Endothelial cell (in vitro differentiated cells): Measurements from ENCODE around the gene UBQLN4. TPM values are rescaled to one million over a fixed set of nuclear protein-coding genes. Genes with fewer than 3 reads are reported as not detected.

Experiments
- DNase-seq: peaks from one replicate; pipeline ENCODE4 v3.0.0; 2021; ENCODE audit warnings: low spot score
- H3K27ac Mint-ChIP-seq: one replicate; pipeline ENCODE4 v1.8.0; 2021; ENCODE audit warnings: mixed read lengths, inconsistent platforms; ENCODE audit not compliant: unreplicated experiment
- H3K27me3 Mint-ChIP-seq: one replicate; pipeline ENCODE4 v1.8.0; 2021; ENCODE audit warnings: mild to moderate bottlenecking, moderate library complexity, mixed read lengths, inconsistent platforms; ENCODE audit not compliant: unreplicated experiment
- H3K36me3 Mint-ChIP-seq: one replicate; pipeline ENCODE4 v1.8.0; 2021; ENCODE audit warnings: mild to moderate bottlenecking, low read depth, mixed read lengths, inconsistent platforms; ENCODE audit not compliant: unreplicated experiment
- H3K4me1 Mint-ChIP-seq: one replicate; pipeline ENCODE4 v1.8.0; 2021; ENCODE audit warnings: mild to moderate bottlenecking, mixed read lengths, inconsistent platforms; ENCODE audit not compliant: unreplicated experiment
- H3K4me3 Mint-ChIP-seq: one replicate; pipeline ENCODE4 v1.8.0; 2021; ENCODE audit warnings: mild to moderate bottlenecking, mixed read lengths, inconsistent platforms; ENCODE audit not compliant: unreplicated experiment
- H3K9me3 Mint-ChIP-seq: one replicate; pipeline ENCODE4 v1.8.0; 2021; ENCODE audit warnings: mixed read lengths, inconsistent platforms; ENCODE audit not compliant: unreplicated experiment
- total RNA-seq: library from RNA; stranded (reverse); fragmentation: NEBNext Ultra II Directional; extraction: Animal tissue kit (Norgen Biotek cat#: 25700); gene quantifications from one replicate; pipeline ENCODE4 v1.2.1, GENCODE V29; 2021; ENCODE audit not compliant: unreplicated experiment
- TF ChIP-seq, protein P1 (sequence below): fragments of 200-600 bp; sonication (generic); IDR thresholded peaks from one replicate; pipeline ENCODE4 v1.5.0; 2021; ENCODE audit warnings: antibody characterized with exemption; ENCODE audit not compliant: unreplicated experiment

UBQLN4 gene
- total RNA-seq, 1 donor from 2014 or later: 47.6 TPM

DNA sequence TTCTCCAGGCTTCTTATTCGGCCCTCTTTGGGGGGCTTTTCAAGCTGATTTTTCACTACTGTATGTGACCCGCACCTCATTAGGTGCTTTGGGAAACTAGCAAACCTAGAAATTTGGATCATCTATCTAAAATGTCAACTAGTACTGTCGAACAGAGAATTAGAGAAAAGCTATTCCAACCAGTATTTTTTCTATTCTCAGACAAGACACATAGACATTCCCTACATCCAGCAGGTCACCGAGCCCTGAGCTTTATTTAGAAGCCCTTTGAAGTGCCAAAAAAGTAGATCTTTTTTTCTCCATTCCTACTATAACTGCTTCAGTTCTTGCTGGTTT lies 32.5 kb downstream of the UBQLN4 start:
- H3K4me3 Mint-ChIP-seq: peak overlapping the region; percentile 99
- peak overlapping the region; percentile 98 for H3K27ac Mint-ChIP-seq
- H3K4me1 Mint-ChIP-seq: peaks cover 24% of the 10 kb centered on the region
- peaks cover 11% of the 10 kb centered on the region for H3K27me3 Mint-ChIP-seq
- TF ChIP-seq, protein P1, sequence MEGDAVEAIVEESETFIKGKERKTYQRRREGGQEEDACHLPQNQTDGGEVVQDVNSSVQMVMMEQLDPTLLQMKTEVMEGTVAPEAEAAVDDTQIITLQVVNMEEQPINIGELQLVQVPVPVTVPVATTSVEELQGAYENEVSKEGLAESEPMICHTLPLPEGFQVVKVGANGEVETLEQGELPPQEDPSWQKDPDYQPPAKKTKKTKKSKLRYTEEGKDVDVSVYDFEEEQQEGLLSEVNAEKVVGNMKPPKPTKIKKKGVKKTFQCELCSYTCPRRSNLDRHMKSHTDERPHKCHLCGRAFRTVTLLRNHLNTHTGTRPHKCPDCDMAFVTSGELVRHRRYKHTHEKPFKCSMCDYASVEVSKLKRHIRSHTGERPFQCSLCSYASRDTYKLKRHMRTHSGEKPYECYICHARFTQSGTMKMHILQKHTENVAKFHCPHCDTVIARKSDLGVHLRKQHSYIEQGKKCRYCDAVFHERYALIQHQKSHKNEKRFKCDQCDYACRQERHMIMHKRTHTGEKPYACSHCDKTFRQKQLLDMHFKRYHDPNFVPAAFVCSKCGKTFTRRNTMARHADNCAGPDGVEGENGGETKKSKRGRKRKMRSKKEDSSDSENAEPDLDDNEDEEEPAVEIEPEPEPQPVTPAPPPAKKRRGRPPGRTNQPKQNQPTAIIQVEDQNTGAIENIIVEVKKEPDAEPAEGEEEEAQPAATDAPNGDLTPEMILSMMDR: no peak
- DNase-seq: no peak
- H3K36me3 Mint-ChIP-seq: peaks cover 27% of the 10 kb centered on the region
- H3K9me3 Mint-ChIP-seq: no peaks in the 10 kb centered on the region

DNA sequence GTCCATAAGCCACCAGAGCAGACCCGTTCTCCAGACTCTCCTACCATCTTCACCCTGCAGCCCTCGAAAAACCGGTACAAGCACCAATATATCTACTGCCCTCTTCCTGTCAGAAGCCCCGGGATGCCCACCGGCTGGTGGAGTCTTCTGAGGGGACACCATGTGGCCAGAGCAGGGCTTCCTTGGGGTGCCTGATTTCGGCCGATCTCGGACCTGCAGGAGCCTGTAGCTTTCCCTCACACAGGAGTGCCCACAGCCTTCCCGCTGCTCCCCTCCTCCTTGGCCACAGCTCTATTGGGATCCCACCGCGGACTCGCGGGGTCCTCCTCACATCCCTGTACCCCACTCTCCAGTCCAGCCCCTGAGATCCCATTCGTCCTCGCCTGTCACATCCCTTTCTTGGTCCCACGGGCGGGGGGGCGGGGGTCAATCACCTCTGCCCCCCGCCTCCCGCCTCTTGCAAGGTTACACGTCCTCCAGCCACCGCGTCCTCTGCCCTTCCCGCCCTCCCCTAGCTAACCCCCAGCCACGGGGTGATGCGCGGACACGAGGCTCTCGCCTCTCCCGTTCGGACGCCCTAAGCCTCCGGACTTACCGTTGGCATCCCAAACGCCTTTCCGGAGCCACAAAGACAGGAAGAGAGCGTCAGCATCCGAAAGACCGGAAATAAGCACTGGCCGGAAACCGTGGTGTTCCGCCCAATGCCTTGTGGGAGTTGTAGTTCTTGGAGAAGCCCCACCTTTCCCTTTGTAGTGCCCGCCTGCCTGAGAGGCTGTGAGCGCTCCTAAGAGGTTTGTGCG lies 33.1 kb downstream of the UBQLN4 start, which contains the start of gene SSR2:
SSR2 (minus strand) TSS at position 659 of the 800 bp plus-strand sequence. CDS start 784 bp downstream, outside the sequence.
- H3K4me3 Mint-ChIP-seq: peak within 1 kb of the TSS; percentile 99
- H3K9me3 Mint-ChIP-seq: no peaks in the 10 kb centered on the region
- peak; percentile 86 for DNase-seq
- H3K36me3 Mint-ChIP-seq: peaks cover 27% of the 10 kb centered on the region
- TF ChIP-seq, protein P1: no peak
- peaks cover 24% of the 10 kb centered on the region for H3K4me1 Mint-ChIP-seq
- H3K27me3 Mint-ChIP-seq: peaks cover 11% of the 10 kb centered on the region
- peak within 1 kb of the TSS; percentile 98 for H3K27ac Mint-ChIP-seq

DNA sequence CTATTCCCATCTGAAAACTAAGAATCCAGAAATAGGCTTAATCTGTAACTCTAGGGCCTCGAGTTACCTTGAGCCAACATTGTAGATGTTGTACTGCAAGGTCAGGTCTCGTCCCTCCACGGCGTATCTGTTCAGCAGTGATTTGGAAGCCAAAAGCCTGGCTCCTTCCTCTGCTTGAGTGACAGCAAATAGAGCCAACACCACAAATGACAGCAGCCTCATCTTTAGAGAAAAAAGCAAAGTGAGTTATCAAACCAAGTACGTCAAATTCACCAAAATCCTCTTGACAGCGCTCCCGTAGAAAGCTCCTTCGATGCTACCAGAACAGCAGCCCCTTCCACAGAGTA lies 33.7 kb downstream of the UBQLN4 start:
- peak overlapping the region; percentile 99 for H3K4me3 Mint-ChIP-seq
- H3K27ac Mint-ChIP-seq: peak overlapping the region; percentile 98
- H3K27me3 Mint-ChIP-seq: peaks cover 11% of the 10 kb centered on the region
- H3K9me3 Mint-ChIP-seq: no peaks in the 10 kb centered on the region
- no peak for DNase-seq
- H3K4me1 Mint-ChIP-seq: peaks cover 24% of the 10 kb centered on the region
- peaks cover 23% of the 10 kb centered on the region for H3K36me3 Mint-ChIP-seq
- TF ChIP-seq, protein P1: no peak

DNA sequence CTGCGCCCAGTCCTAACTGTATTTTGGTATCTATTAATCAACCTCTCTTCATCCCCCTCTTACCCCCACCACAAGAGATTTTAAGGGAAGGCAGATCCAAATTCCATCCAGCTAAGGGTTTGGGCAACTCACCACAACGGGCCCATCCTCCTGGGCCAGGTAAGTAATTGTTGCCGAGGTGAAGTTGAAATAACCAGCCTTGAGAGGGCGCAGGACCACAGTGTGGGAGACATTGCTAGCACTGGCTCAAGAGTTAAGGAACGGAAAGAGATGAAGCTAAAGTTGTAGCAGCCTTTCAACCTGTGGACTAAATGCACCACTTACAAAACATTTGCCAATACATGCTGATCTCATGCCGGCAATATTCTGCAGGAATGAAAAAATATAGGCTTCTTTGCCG lies 38.8 kb downstream of the UBQLN4 start:
- peaks cover 40% of the 10 kb centered on the region for H3K36me3 Mint-ChIP-seq

More for the DNA sequence above, 38.8 kb downstream of the UBQLN4 start:
- Mint-ChIP-seq H3K27ac (peak overlapping the region; percentile 42), H3K4me3 (no peak overlapping the region), H3K27me3 (peaks cover 8% of the 10 kb centered on the region), H3K9me3 (no peaks in the 10 kb centered on the region), H3K4me1 (peaks cover 19% of the 10 kb centered on the region)
- TF ChIP-seq, protein P1: no peak
- DNase-seq: no peak
